ENCODE measurements around the gene PIK3R1.

PIK3R1 gene

GRCh38 chr5:68215208-68215897 lies at the start of gene PIK3R1:
TSS of gene PIK3R1 (plus strand) at chr5:68215756. CDS start at chr5:68226676, 10,920 bp downstream.
- peak; percentile 87 for DNase-seq (ENCODE audit: low read depth)
- H3K4me3 ChIP-seq (ENCODE audit: low read depth, low read length), result peak within 1 kb of the TSS; percentile 93

GRCh38 chr5:68167195-68167651 lies 48.3 kb upstream of the PIK3R1 start:
- no peak for DNase-seq (ENCODE audit: low read depth)
- H3K4me3 ChIP-seq (ENCODE audit: low read depth, low read length), result no peak overlapping the region

- DNase-seq (ENCODE audit: low read depth), result no peak
These were observed 45.7 kb upstream of the PIK3R1 start for GRCh38 chr5:68169903-68170302.

GRCh38 chr5:68170826-68171558 lies 44.6 kb upstream of the PIK3R1 start:
- H3K4me3 ChIP-seq (ENCODE audit: low read depth, low read length), result no peak overlapping the region
- peak; percentile 89 for DNase-seq (ENCODE audit: low read depth)

More at GRCh38 chr5:68169903-68170302, 45.7 kb upstream of the PIK3R1 start:
- no peak overlapping the region for H3K4me3 ChIP-seq (ENCODE audit: low read depth, low read length)

- DNase-seq (ENCODE audit: low read depth), result no peak
- no peak overlapping the region for H3K4me3 ChIP-seq (ENCODE audit: low read depth, low read length)
These were observed 43.2 kb upstream of the PIK3R1 start for GRCh38 chr5:68172314-68172713.

- DNase-seq (ENCODE audit: low read depth), result no peak
- no peak overlapping the region for H3K4me3 ChIP-seq (ENCODE audit: low read depth, low read length)
These were observed 42.5 kb upstream of the PIK3R1 start for GRCh38 chr5:68173007-68173406.

- H3K4me3 ChIP-seq (ENCODE audit: low read depth, low read length), result no peak overlapping the region
- DNase-seq (ENCODE audit: low read depth), result no peak
These were observed 39.3 kb upstream of the PIK3R1 start for GRCh38 chr5:68176253-68176652.

GRCh38 chr5:68176802-68177479 lies 38.6 kb upstream of the PIK3R1 start:
- DNase-seq (ENCODE audit: low read depth), result no peak
- no peak overlapping the region for H3K4me3 ChIP-seq (ENCODE audit: low read depth, low read length)

GRCh38 chr5:68177676-68178075 lies 37.9 kb upstream of the PIK3R1 start:
- DNase-seq (ENCODE audit: low read depth), result no peak

GRCh38 chr5:68178579-68178978 lies 37.0 kb upstream of the PIK3R1 start:
- H3K4me3 ChIP-seq (ENCODE audit: low read depth, low read length), result no peak overlapping the region
- DNase-seq (ENCODE audit: low read depth), result no peak

More at GRCh38 chr5:68177676-68178075, 37.9 kb upstream of the PIK3R1 start:
- H3K4me3 ChIP-seq (ENCODE audit: low read depth, low read length), result no peak overlapping the region

- no peak for DNase-seq (ENCODE audit: low read depth)
- no peak overlapping the region for H3K4me3 ChIP-seq (ENCODE audit: low read depth, low read length)
These were observed 35.2 kb upstream of the PIK3R1 start for GRCh38 chr5:68180121-68181038.

GRCh38 chr5:68181039-68181599 lies 34.4 kb upstream of the PIK3R1 start:
- no peak overlapping the region for H3K4me3 ChIP-seq (ENCODE audit: low read depth, low read length)
- DNase-seq (ENCODE audit: low read depth), result no peak

- DNase-seq (ENCODE audit: low read depth), result no peak
- no peak overlapping the region for H3K4me3 ChIP-seq (ENCODE audit: low read depth, low read length)
These were observed 33.5 kb upstream of the PIK3R1 start for GRCh38 chr5:68182094-68182493.

- H3K4me3 ChIP-seq (ENCODE audit: low read depth, low read length), result no peak overlapping the region
- no peak for DNase-seq (ENCODE audit: low read depth)
These were observed 33.0 kb upstream of the PIK3R1 start for GRCh38 chr5:68182534-68182933.

- H3K4me3 ChIP-seq (ENCODE audit: low read depth, low read length), result peak overlapping the region; percentile 7
- no peak for DNase-seq (ENCODE audit: low read depth)
These were observed 28.1 kb upstream of the PIK3R1 start for GRCh38 chr5:68187268-68188055.

- no peak for DNase-seq (ENCODE audit: low read depth)
- H3K4me3 ChIP-seq (ENCODE audit: low read depth, low read length), result no peak overlapping the region
These were observed 26.4 kb upstream of the PIK3R1 start for GRCh38 chr5:68189171-68189570.

- H3K4me3 ChIP-seq (ENCODE audit: low read depth, low read length), result no peak overlapping the region
- no peak for DNase-seq (ENCODE audit: low read depth)
These were observed 25.9 kb upstream of the PIK3R1 start for GRCh38 chr5:68189613-68190012.

- DNase-seq (ENCODE audit: low read depth), result no peak
These were observed 24.9 kb upstream of the PIK3R1 start for GRCh38 chr5:68190619-68191018.

More at GRCh38 chr5:68190619-68191018, 24.9 kb upstream of the PIK3R1 start:
- no peak overlapping the region for H3K4me3 ChIP-seq (ENCODE audit: low read depth, low read length)
